ENCODE results near the gene CUEDC2.
A peak's percentile ranks its signal among the peaks of the same experiment; 100 is the strongest.

Gene CUEDC2

DNA sequence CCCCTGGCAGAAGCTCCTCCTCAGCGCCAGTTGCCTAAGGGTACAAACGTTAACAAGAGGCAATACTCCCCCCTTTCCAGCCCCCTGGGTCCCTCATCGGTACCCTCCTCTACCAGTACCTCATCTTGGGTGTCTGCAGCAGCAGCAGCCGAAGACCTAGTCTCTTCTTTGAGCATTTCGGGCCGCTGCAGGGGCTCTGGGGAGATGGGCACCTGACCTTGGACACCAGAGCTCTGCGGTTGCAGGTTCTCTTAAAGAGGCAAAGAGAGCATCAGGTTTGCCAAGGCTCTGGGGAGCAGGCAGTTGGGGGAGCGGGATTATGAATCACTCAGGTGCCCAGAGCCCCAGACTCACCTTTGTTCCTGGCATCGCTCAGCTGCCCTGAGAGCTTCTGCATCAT is 8.2 kb downstream of the CUEDC2 start:
- DNase-seq = no peak

DNA sequence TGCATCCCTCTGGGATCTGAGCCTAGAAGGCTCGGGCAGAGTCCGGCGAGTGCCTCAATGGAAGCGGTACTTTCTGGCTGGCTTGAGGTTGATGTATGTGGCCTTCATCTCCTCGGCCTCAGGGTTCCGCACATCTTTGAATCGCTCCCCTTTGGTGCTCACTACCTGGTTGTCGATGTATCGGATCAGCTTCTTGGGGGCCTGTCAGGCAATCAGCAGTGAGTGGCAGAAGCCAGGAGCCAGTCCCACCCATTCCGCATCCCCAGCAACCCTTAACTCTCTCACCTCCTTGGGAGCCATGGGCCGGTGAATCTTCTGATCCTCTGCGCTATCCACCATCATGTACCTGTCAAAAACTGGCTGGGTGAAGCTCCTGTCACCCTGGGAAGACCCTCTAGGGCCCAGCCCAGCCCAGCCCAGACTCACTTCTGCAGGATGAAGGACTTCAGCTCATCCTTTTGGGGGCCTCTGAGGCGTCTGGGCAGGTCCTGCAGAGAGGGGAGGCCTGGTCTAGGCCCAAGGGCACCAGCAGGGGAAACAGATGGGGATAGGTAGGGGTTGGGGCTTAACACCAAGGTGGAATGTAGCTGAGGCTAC is 8.9 kb downstream of the CUEDC2 start:
- no peak for DNase-seq

GRCh38 chr10:102422545-102423129 is 9.7 kb downstream of the CUEDC2 start:
- peak; percentile 66 to 73 for DNase-seq

DNA sequence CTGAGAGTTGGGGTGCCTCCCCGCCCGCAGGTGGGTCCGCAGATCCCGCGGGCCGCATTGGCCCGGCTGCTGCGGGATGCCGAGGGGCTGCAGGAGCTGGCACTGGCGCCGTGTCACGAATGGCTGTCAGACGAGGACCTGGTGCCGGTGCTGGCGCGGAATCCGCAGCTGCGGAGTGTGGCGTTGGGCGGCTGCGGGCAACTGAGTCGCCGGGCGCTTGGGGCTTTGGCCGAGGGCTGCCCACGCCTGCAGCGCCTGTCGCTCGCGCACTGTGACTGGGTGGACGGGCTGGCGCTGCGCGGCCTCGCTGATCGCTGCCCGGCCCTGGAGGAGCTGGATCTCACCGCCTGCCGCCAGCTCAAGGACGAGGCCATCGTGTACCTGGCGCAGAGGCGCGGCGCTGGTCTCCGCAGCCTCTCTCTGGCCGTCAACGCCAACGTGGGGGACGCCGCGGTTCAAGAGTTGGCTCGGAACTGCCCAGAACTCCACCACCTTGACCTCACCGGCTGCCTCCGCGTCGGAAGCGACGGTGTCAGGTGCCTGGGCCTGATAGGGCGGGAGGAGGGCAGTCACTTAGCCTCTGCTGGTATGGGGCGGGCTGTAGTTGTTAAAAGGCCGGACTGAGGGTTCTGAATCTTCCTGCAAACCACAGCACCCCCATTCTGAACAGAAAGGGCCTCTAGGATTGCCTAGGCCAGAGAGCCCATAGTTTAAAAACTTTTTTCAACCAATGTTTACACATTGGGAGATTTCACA is 10.4 kb downstream of the CUEDC2 start:
- DNase-seq = peak in 1 of 2 experiments; percentile 43

- DNase-seq = no peak
Measured at GRCh38 chr10:102421507-102421756, 10.9 kb downstream of the CUEDC2 start.

- DNase-seq = peak; percentile 97
Measured at GRCh38 chr10:102420714-102421506, 11.5 kb downstream of the CUEDC2 start, which contains the start of gene FBXL15. Gene FBXL15, plus strand, starts transcription at chr10:102420836. Its CDS starts 294 bp downstream, at chr10:102421130.

DNA sequence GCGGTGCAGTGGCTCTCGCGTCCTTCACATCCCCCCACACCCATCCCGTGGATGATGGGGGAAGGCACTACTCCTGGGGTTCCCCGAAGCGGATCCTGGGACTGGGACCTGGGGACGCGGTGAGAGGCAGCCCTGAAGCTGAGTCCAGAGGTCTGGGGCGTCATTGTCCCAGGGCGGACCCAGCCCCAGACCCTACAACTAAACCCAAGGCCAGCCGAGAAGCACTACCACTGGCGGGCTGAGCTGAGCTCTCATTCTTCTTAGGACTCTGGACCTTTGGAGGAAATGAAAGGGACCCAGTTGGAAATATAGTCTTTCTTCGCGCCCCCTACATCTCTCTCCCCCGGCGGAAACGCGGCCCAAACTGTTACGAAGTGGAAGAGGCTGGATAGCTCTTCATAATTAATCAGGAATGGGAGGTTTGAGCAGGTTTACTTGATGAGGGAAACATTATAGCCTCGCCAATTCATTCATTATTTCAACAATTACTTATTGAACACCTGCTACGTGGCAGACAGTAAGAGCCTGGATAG is 12.1 kb downstream of the CUEDC2 start:
- no peak for DNase-seq

- DNase-seq = peak; percentile 72 to 73
Measured at GRCh38 chr10:102419269-102420180, 12.8 kb downstream of the CUEDC2 start.

- no peak for DNase-seq
Measured at GRCh38 chr10:102418622-102419268, 13.6 kb downstream of the CUEDC2 start, which contains the start of gene PSD. Gene PSD, minus strand, starts transcription at chr10:102418785. Its CDS starts 1,747 bp downstream, at chr10:102417038.

DNA sequence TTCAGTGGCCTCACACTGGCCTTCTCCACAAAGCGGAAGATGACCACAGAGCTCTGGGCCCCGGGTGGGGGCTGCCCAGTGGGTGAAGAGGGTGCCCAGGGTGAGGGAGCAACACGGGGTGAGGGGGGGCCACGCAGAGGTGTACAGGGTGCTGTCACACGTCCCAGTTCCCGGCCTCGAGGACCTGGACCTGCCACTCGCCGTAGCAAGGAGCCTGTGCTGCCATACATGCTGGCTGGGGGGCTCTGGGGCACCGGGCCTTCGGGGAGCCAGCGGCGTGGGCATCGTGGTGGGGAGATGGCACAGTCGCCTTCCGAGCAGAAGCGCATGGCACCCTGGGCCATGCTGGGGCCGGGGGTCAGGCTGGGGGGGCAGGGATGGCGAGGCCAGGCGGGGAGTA is 15.7 kb downstream of the CUEDC2 start:
- DNase-seq = no peak

DNA sequence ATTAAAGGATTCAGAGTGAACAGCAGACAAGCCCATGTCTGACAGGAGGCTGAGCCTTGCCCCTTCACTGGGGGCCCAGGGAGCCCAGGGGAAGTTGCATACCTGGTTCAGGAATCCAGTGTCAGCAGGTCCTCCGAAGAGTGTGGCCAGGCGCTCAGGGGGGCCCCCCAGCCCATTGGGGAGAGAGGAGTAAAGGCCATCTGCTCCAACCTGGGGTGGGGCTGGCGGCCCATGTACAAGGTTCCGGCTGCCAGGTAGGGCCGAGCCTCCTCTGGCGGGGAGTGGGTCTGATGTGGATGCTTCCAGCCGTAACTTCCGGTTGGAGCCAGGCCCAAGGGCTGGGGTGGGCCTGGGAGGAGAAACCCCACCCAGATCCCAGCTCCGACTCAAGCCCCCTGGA is 16.1 kb downstream of the CUEDC2 start:
- no peak for DNase-seq

DNA sequence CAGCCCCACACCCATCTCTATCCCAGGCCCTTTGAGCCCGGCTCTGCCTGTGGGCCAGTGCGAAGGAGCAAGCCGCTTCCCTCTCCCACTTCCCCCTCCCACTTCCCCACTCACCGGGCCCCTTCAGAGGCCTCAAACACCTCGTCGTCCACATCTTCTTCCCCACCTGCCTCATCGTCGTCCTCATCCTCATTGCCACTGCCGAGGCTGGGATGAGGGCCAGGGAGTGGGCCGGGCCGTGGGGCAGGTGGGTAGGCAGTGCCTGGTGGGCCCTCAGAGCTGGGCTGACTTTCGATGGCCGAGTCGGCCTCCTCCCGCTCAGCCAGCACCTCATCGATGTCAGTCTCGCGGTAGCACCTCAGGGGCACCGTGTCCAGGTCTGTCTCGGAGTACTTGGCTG is 17.6 kb downstream of the CUEDC2 start:
- DNase-seq = no peak

- no peak for DNase-seq
Measured at GRCh38 chr10:102413806-102414561, 18.4 kb downstream of the CUEDC2 start.

GRCh38 chr10:102413053-102413705 is 19.2 kb downstream of the CUEDC2 start:
- peak in 1 of 2 experiments; percentile 47 for DNase-seq

GRCh38 chr10:102412293-102412692 is 20.1 kb downstream of the CUEDC2 start:
- no peak for DNase-seq

GRCh38 chr10:102411341-102412255 is 20.8 kb downstream of the CUEDC2 start:
- no peak for DNase-seq

DNA sequence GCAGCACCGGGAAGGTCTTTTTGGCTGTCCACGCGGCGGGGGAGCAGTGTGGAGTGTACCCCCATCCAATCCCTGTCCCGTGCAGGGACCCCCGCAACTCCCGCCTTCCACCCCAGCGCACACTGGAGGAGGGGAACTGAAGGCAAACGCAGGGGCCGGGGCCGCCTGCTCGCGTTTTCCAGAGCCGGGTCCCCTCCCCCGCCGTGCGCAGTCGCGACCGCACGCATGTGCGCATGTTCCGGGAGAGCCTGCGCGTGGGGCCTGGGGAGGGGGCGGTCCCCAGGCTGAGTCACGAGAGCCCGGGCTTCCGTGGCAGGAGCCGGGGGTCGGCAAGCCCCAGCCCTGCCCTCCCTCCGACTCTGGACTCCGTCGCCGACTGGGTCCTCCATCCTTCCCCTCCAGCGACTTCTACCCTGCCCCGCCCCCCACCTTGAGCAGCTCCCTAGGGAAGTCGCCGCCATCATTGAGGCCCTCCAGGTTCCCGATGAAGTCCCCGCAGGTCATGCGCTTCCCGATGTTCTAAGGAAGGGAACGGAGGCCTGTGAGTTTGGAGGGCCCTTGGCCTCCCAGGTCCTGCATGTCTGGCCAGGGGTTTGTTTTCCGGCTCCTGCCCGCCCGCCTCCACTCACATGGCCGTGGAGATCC is 21.8 kb downstream of the CUEDC2 start:
- peak; percentile 72 to 77 for DNase-seq

DNA sequence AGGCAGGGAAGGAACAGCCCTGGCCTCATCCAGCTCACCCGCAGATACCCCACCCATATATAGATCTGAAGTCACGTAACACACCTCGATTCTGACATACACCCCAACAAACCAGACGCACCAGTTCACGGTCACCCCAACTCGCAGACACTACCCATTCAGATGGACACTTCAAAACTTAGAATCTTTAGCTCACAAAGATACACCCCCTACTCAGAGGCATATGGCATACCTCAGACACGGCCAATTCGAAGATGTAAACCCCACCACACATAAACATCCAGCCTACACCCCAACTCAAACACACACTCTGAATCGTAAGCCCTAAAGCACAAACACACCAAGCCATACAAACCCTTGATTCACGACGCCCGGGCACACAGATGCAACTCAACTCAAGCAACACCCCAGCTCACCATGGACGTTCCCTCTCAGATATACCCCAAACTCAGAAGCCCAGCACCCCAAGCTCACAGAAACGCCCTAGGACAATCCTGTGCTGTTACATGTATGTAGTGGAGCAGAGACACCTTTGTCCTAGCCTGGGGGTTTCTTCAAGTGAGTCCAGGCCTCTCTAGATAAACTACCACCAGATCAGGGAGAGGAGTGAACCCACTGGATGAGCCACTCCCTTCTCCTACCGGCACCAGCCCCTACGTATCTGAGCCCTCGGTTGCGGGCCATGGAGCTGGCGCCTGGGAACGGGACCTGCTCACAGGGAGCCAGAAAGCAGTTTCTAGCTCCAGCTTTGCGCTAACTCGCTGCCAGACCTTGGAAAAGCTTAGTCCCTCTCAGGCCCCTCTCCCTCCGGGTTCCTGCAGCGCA is 22.6 kb downstream of the CUEDC2 start:
- no peak for DNase-seq
